Mesenchymal stem cell (in vitro differentiated cells and primary cell): ENCODE results near the gene ARHGEF2.
A peak's percentile ranks its signal among the peaks of the same experiment; 100 is the strongest.

Experiments
- DNase-seq: peaks from one replicate; pipeline ENCODE4 v3.0.0-alpha.2; 2013
- H2AFZ ChIP-seq: one replicate; pipeline ENCODE4 v1.6.1; 2013; ENCODE audit warnings: low read depth, mild to moderate bottlenecking, control low read depth, inconsistent platforms, low read length, moderate library complexity
- H2AK5ac ChIP-seq: 2 replicates; pipeline ENCODE4 v1.6.1; 2013; ENCODE audit warnings: low read length, moderate library complexity, mild to moderate bottlenecking, inconsistent platforms; ENCODE audit not compliant: severe bottlenecking
- H2BK120ac ChIP-seq: one replicate; pipeline ENCODE4 v1.6.1; 2013; ENCODE audit warnings: low read depth, mild to moderate bottlenecking, inconsistent platforms, low read length, moderate library complexity
- H2BK12ac ChIP-seq, 2 experiments: one replicate each; pipeline ENCODE4 v1.6.1; 2013; ENCODE audit warnings: inconsistent platforms in 2 of 2, low read length in 2 of 2, mild to moderate bottlenecking in 2 of 2, moderate library complexity in 2 of 2, control low read depth in 1 of 2
- H2BK15ac ChIP-seq: one replicate; pipeline ENCODE4 v1.6.1; 2013; ENCODE audit warnings: mild to moderate bottlenecking, low read depth, inconsistent platforms; ENCODE audit not compliant: poor library complexity, severe bottlenecking
- H2BK5ac ChIP-seq: 2 replicates; pipeline ENCODE4 v1.6.1; 2013; ENCODE audit warnings: low read depth, mild to moderate bottlenecking, low read length, control low read depth, inconsistent platforms; ENCODE audit not compliant: poor library complexity, severe bottlenecking
- H3K14ac ChIP-seq, 2 experiments: one replicate each; pipeline ENCODE4 v1.6.1; 2013; ENCODE audit warnings: inconsistent platforms in 2 of 2, low read length in 2 of 2, control low read depth in 1 of 2, mild to moderate bottlenecking in 1 of 2, moderate library complexity in 1 of 2
- H3K18ac ChIP-seq, 2 experiments: one replicate each; pipeline ENCODE4 v1.6.1; 2013; ENCODE audit warnings: inconsistent platforms in 2 of 2, low read length in 2 of 2, control low read depth in 1 of 2, low read depth in 1 of 2, mild to moderate bottlenecking in 1 of 2
- H3K23ac ChIP-seq, 2 experiments: one replicate each; pipeline ENCODE4 v1.6.1; 2013; ENCODE audit warnings: inconsistent platforms in 2 of 2, low read length in 2 of 2, mild to moderate bottlenecking in 2 of 2, moderate library complexity in 2 of 2, control low read depth in 1 of 2
- H3K27ac ChIP-seq: 2 replicates; pipeline ENCODE4 v1.5.1; 2013; ENCODE audit warnings: mild to moderate bottlenecking, moderate library complexity, low read length, control low read depth, inconsistent platforms; ENCODE audit not compliant: poor library complexity, severe bottlenecking
- H3K27me3 ChIP-seq, 2 experiments: 2 replicates each; pipeline versions ENCODE4 v1.6.1 to v1.7.0; 2013; ENCODE audit warnings: low read length in 2 of 2, mild to moderate bottlenecking in 2 of 2, moderate library complexity in 2 of 2, control low read depth in 1 of 2, inconsistent platforms in 1 of 2; ENCODE audit not compliant: control insufficient read depth in 1 of 2, insufficient read depth in 1 of 2
- H3K36me3 ChIP-seq, 2 experiments: 2 replicates each; pipeline versions ENCODE4 v1.6.1 to v1.7.0; 2013; ENCODE audit warnings: low read length in 2 of 2, control low read depth in 1 of 2, inconsistent platforms in 1 of 2, low read depth in 1 of 2, mild to moderate bottlenecking in 1 of 2; ENCODE audit not compliant: insufficient read depth in 2 of 2, control insufficient read depth in 1 of 2
- H3K4ac ChIP-seq, 2 experiments: one replicate each; pipeline ENCODE4 v1.6.1; 2013; ENCODE audit warnings: inconsistent platforms in 2 of 2, low read length in 2 of 2, mild to moderate bottlenecking in 2 of 2, moderate library complexity in 2 of 2, control low read depth in 1 of 2, low read depth in 1 of 2
- H3K4me1 ChIP-seq: 2 replicates; pipeline ENCODE4 v1.6.1; 2013; ENCODE audit warnings: low read depth, low read length, control low read depth; ENCODE audit not compliant: control insufficient read depth, insufficient read depth
- H3K4me2 ChIP-seq: 2 replicates; pipeline ENCODE4 v1.6.1; 2013; ENCODE audit warnings: low read length, mild to moderate bottlenecking, inconsistent platforms; ENCODE audit not compliant: poor library complexity, severe bottlenecking
- H3K4me3 ChIP-seq, 2 experiments: 2 replicates each; pipeline versions ENCODE4 v1.5.1 to v1.7.0; 2013; ENCODE audit warnings: low read length in 2 of 2, mild to moderate bottlenecking in 2 of 2, control low read depth in 1 of 2, low read depth in 1 of 2; ENCODE audit not compliant: insufficient read depth in 1 of 2
- H3K79me1 ChIP-seq: replicated peaks from 2 replicates; pipeline ENCODE4 v1.6.1; 2013; ENCODE audit warnings: mild to moderate bottlenecking, control low read depth, low read length, inconsistent platforms; ENCODE audit not compliant: poor library complexity, severe bottlenecking
- H3K9ac ChIP-seq: 2 replicates; pipeline ENCODE4 v1.7.0; 2013; ENCODE audit warnings: mild to moderate bottlenecking, low read length, moderate library complexity
- H3K9me3 ChIP-seq: 2 replicates; pipeline ENCODE4 v1.7.0; 2013; ENCODE audit warnings: mild to moderate bottlenecking, low read length; ENCODE audit not compliant: control insufficient read depth
- H4K8ac ChIP-seq: one replicate; pipeline ENCODE4 v1.6.1; 2013; ENCODE audit warnings: inconsistent platforms, mild to moderate bottlenecking, low read length, moderate library complexity
- H4K91ac ChIP-seq: one replicate; pipeline ENCODE4 v1.6.1; 2013; ENCODE audit warnings: mild to moderate bottlenecking, low read length, inconsistent platforms
- WGBS: methylation state at CpG from one replicate; pipeline ENCODE4 v1.1.7; 2013; ENCODE audit warnings: mixed read lengths; 5-methylcytosine and 5-hydroxymethylcytosine counted together

ARHGEF2 gene

GRCh38 chr1:155979597-155980343 lies 1.4 kb upstream of the ARHGEF2 start:
- H2BK5ac ChIP-seq = no peak overlapping the region
- H3K36me3 ChIP-seq = no peaks in the 10 kb centered on the region
- no peak for DNase-seq
- peak overlapping the region; percentile 95 for H3K9ac ChIP-seq
- peaks cover 35% of the 10 kb centered on the region for H3K4me1 ChIP-seq
- WGBS = 63% methylated on average over 4 of the region's 4 CpGs
- H3K27ac ChIP-seq = peak overlapping the region; percentile 2
- peak overlapping the region; percentile 36 for H4K91ac ChIP-seq
- peak overlapping the region; percentile 17 to 67 for H3K18ac ChIP-seq
- peak overlapping the region; percentile 75 for H2BK15ac ChIP-seq
- peak overlapping the region in 1 of 2 experiments; percentile 92 for H3K4me3 ChIP-seq
- peak overlapping the region; percentile 92 for H2BK120ac ChIP-seq
- H2AK5ac ChIP-seq = peak overlapping the region; percentile 5
- peaks cover 5% of the 10 kb centered on the region for H3K79me1 ChIP-seq
- H3K23ac ChIP-seq = peak overlapping the region in 1 of 2 experiments; percentile 65
- H3K9me3 ChIP-seq = no peaks in the 10 kb centered on the region
- peak overlapping the region; percentile 10 for H4K8ac ChIP-seq
- peak overlapping the region in 1 of 2 experiments; percentile 75 for H2BK12ac ChIP-seq
- no peak overlapping the region for H2AFZ ChIP-seq
- peak overlapping the region in 1 of 2 experiments; percentile 91 for H3K14ac ChIP-seq
- H3K4ac ChIP-seq = peak overlapping the region; percentile 16 to 94
- H3K4me2 ChIP-seq = peak overlapping the region; percentile 86
- no peaks in the 10 kb centered on the region for H3K27me3 ChIP-seq

GRCh38 chr1:155978973-155979429 lies 654 bp upstream of the ARHGEF2 start:
- H3K27me3 ChIP-seq = no peaks in the 10 kb centered on the region
- peak overlapping the region; percentile 42 for H4K8ac ChIP-seq
- H3K4me1 ChIP-seq = peaks cover 43% of the 10 kb centered on the region
- no peak overlapping the region for H3K23ac ChIP-seq
- peaks cover 5% of the 10 kb centered on the region for H3K79me1 ChIP-seq
- peak overlapping the region; percentile 86 for H3K4me2 ChIP-seq
- peak overlapping the region; percentile 47 for H2AFZ ChIP-seq
- H2AK5ac ChIP-seq = peak overlapping the region; percentile 5
- peak overlapping the region in 1 of 2 experiments; percentile 33 for H2BK12ac ChIP-seq
- H4K91ac ChIP-seq = peak overlapping the region; percentile 52
- H3K27ac ChIP-seq = peak overlapping the region; percentile 52
- H2BK120ac ChIP-seq = peak overlapping the region; percentile 92
- WGBS = 12% methylated on average over 8 of the region's 8 CpGs
- peak overlapping the region; percentile 92 for H3K4me3 ChIP-seq
- H3K9me3 ChIP-seq = no peaks in the 10 kb centered on the region
- H2BK15ac ChIP-seq = peak overlapping the region; percentile 86
- DNase-seq = peak; percentile 61
- H3K36me3 ChIP-seq = peaks cover 0 to 5% of the 10 kb centered on the region in 2 experiments
- peak overlapping the region in 1 of 2 experiments; percentile 91 for H3K14ac ChIP-seq
- peak overlapping the region; percentile 95 for H3K9ac ChIP-seq
- peak overlapping the region; percentile 83 to 86 for H3K18ac ChIP-seq
- peak overlapping the region; percentile 10 for H2BK5ac ChIP-seq
- H3K4ac ChIP-seq = peak overlapping the region in 1 of 2 experiments; percentile 94

- peak overlapping the region; percentile 93 for H4K91ac ChIP-seq
- H3K4ac ChIP-seq = peak overlapping the region; percentile 94
- peaks cover 5% of the 10 kb centered on the region for H3K79me1 ChIP-seq
- H3K4me1 ChIP-seq = peaks cover 43% of the 10 kb centered on the region
- H3K27ac ChIP-seq = peak overlapping the region; percentile 62
- H3K27me3 ChIP-seq = no peaks in the 10 kb centered on the region
- H2AFZ ChIP-seq = no peak overlapping the region
- H2BK15ac ChIP-seq = peak overlapping the region; percentile 86
- H3K18ac ChIP-seq = peak overlapping the region; percentile 95 to 97
- no peaks in the 10 kb centered on the region for H3K9me3 ChIP-seq
- H3K23ac ChIP-seq = peak overlapping the region; percentile 37 to 87
- under 1% methylated on average over 35 of the region's 52 CpGs for WGBS
- peak overlapping the region; percentile 59 to 82 for H3K14ac ChIP-seq
- DNase-seq = peak; percentile 38
- H2AK5ac ChIP-seq = no peak overlapping the region
- peaks cover 0 to 14% of the 10 kb centered on the region in 2 experiments for H3K36me3 ChIP-seq
- peak overlapping the region in 1 of 2 experiments; percentile 79 for H2BK12ac ChIP-seq
- H3K4me3 ChIP-seq = peak overlapping the region; percentile 92
- H3K9ac ChIP-seq = peak overlapping the region; percentile 95
- peak overlapping the region; percentile 75 for H4K8ac ChIP-seq
- peak overlapping the region; percentile 66 for H2BK5ac ChIP-seq
- H2BK120ac ChIP-seq = peak overlapping the region; percentile 92
- peak overlapping the region; percentile 86 for H3K4me2 ChIP-seq
These were observed 540 bp downstream of the ARHGEF2 start for GRCh38 chr1:155977690-155978324.
